Stimulated activated CD8-positive, alpha-beta memory T cell treated with anti-CD3 and anti-CD28 coated beads, Interleukin-4, amount 100 ng/mL, for 1 hour (primary cell): Measurements from ENCODE around the gene STXBP2.

Experiments
- DNase-seq, 2 donors: peaks; one replicate each; pipeline ENCODE4 v3.0.0-alpha.2; 2020; ENCODE audit warnings: low read depth in 2 of 2, low spot score in 1 of 2

Gene STXBP2

GRCh38 chr19:7648265-7649014, 11.5 kb downstream of the STXBP2 start:
- DNase-seq = no peak

- no peak for DNase-seq
These were observed 13.2 kb downstream of the STXBP2 start for GRCh38 chr19:7650148-7650547.

GRCh38 chr19:7652061-7652641, 15.2 kb downstream of the STXBP2 start:
- peak; percentile 75 to 76 for DNase-seq

GRCh38 chr19:7654401-7654800, 17.5 kb downstream of the STXBP2 start:
- DNase-seq = no peak

GRCh38 chr19:7655581-7655980, 18.7 kb downstream of the STXBP2 start:
- DNase-seq = no peak

- DNase-seq = no peak
These were observed 20.3 kb downstream of the STXBP2 start for GRCh38 chr19:7657131-7657751.

GRCh38 chr19:7658219-7658686, 21.3 kb downstream of the STXBP2 start:
- no peak for DNase-seq

GRCh38 chr19:7661744-7662538, 25.0 kb downstream of the STXBP2 start:
- no peak for DNase-seq

- no peak for DNase-seq
These were observed 25.7 kb downstream of the STXBP2 start for GRCh38 chr19:7662657-7663056.

GRCh38 chr19:7663706-7664105, 26.8 kb downstream of the STXBP2 start:
- DNase-seq = no peak

- DNase-seq = no peak
These were observed 28.2 kb downstream of the STXBP2 start for GRCh38 chr19:7665076-7665475.

- DNase-seq = no peak
These were observed 31.9 kb downstream of the STXBP2 start, which contains the start of gene RETN for GRCh38 chr19:7668842-7669241. Gene RETN, plus strand, starts transcription at chr19:7669049. Its CDS starts 278 bp downstream, at chr19:7669327.

- no peak for DNase-seq
These were observed 32.7 kb downstream of the STXBP2 start for GRCh38 chr19:7669641-7670040.

- no peak for DNase-seq
These were observed 33.4 kb downstream of the STXBP2 start for GRCh38 chr19:7670150-7670783.

- no peak for DNase-seq
These were observed 33.9 kb downstream of the STXBP2 start for GRCh38 chr19:7670790-7671189.

- DNase-seq = no peak
These were observed 35.6 kb downstream of the STXBP2 start for GRCh38 chr19:7672522-7672921.

- no peak for DNase-seq
These were observed 37.4 kb downstream of the STXBP2 start for GRCh38 chr19:7674010-7675005.

GRCh38 chr19:7676376-7676775, 39.5 kb downstream of the STXBP2 start:
- DNase-seq = no peak

- no peak for DNase-seq
These were observed 39.9 kb downstream of the STXBP2 start, which contains the start of gene MCEMP1 for GRCh38 chr19:7676854-7677253. Gene MCEMP1, plus strand, starts transcription at chr19:7677090. Its CDS starts 31 bp downstream, at chr19:7677121.
